PC-9 (cell line): ENCODE data around the gene PATJ. TPM values are rescaled to one million over a fixed set of nuclear protein-coding genes. Genes with fewer than 3 reads are reported as not detected.
"Not testable (repeated sequence)": the region's sequence is repeated elsewhere in the genome, so short reads cannot be mapped to it uniquely, and the experiment has no call there.

Experiments
- BruUV-seq: library from RNA; stranded (reverse); fragments of 400-500 nt; replicated peaks from 2 replicates; lab custom pipeline; 2021; lab: Mats Ljungman, UMichigan
- CTCF ChIA-PET: fragments of 300-600 bp; sonication (Branson Sonifier 250); formaldehyde crosslinking; loops from one replicate; lab custom pipeline; 2022; ENCODE audit warnings: antibody characterized with exemption; lab: Charles Lee
- POLR2A ChIA-PET: fragments of 300-600 bp; sonication (Branson Sonifier 250); formaldehyde crosslinking; loops from one replicate; lab custom pipeline; 2022; ENCODE audit warnings: antibody characterized with exemption; ENCODE audit not compliant: unreplicated experiment; lab: Charles Lee
- DNase-seq, 2 experiments: peaks; one replicate each; pipeline versions ENCODE4 v3.0.0 to v3.0.0-alpha.2; 2015 to 2022; ENCODE audit warnings: mixed read lengths in 1 of 2
- H2AFZ ChIP-seq: fragments of 200-600 bp; sonication (generic); 2 replicates; pipeline ENCODE4 v1.8.1; 2017; ENCODE audit warnings: antibody characterized with exemption
- H3F3A ChIP-seq: fragments of 200-600 bp; sonication (generic); 2 replicates; pipeline ENCODE4 v1.8.1; 2017; ENCODE audit warnings: antibody characterized with exemption, mild to moderate bottlenecking, low read depth; ENCODE audit not compliant: insufficient read depth
- H3K27ac ChIP-seq: fragments of 200-600 bp; sonication (generic); 2 replicates; pipeline ENCODE4 v1.6.1; 2016; ENCODE audit warnings: mixed run types
- H3K27me3 ChIP-seq: fragments of 200-600 bp; sonication (generic); 2 replicates; pipeline ENCODE4 v1.6.1; 2016; ENCODE audit warnings: low read depth, mixed run types; ENCODE audit not compliant: insufficient read depth
- H3K36me3 ChIP-seq: fragments of 200-600 bp; sonication (generic); 2 replicates; pipeline ENCODE4 v1.6.1; 2016; ENCODE audit warnings: low read depth, mixed run types
- H3K4me1 ChIP-seq: fragments of 200-600 bp; sonication (generic); replicated peaks from 2 replicates; pipeline ENCODE4 v1.6.1; 2016; ENCODE audit warnings: mixed run types; ENCODE audit not compliant: insufficient read depth
- H3K4me2 ChIP-seq: fragments of 200-600 bp; sonication (generic); 2 replicates; pipeline ENCODE4 v1.6.1; 2017; ENCODE audit warnings: mixed run types
- H3K4me3 ChIP-seq: fragments of 200-600 bp; sonication (generic); 2 replicates; pipeline ENCODE4 v1.6.1; 2016; ENCODE audit warnings: mixed run types
- H3K79me2 ChIP-seq: fragments of 200-600 bp; sonication (generic); 2 replicates; pipeline ENCODE4 v1.6.1; 2017; ENCODE audit warnings: low read depth, mixed run types
- H3K9me2 ChIP-seq: fragments of 200-600 bp; sonication (generic); 2 replicates; pipeline ENCODE4 v1.8.1; 2017; ENCODE audit warnings: mild to moderate bottlenecking; ENCODE audit not compliant: insufficient read depth
- H3K9me3 ChIP-seq: fragments of 200-600 bp; sonication (generic); 2 replicates; pipeline ENCODE4 v1.8.1; 2016; ENCODE audit warnings: low read depth; ENCODE audit not compliant: insufficient read depth
- H4K20me1 ChIP-seq: fragments of 200-600 bp; sonication (generic); 2 replicates; pipeline ENCODE4 v1.8.1; 2017; ENCODE audit not compliant: insufficient read depth
- EZH2 ChIP-seq: fragments of 200-600 bp; sonication (generic); IDR thresholded peaks from 2 replicates; pipeline ENCODE4 v1.8.0; 2017; ENCODE audit warnings: antibody characterized with exemption, low read depth
- intact Hi-C: fragments of 100-400 bp; cut with micrococcal nuclease; formaldehyde crosslinking; loops from one replicate; pipeline ENCODE4 v1.10.0; 2022; ENCODE audit not compliant: unreplicated experiment
- total RNA-seq: library from RNA; stranded (reverse); gene quantifications from 2 replicates; pipeline ENCODE4 v1.2.3, GENCODE V29; 2021
- TF ChIP-seq, protein P1 (sequence below): fragments of 200-600 bp; sonication (generic); conservative IDR thresholded peaks from 2 replicates; pipeline ENCODE4 v1.6.1; 2017; ENCODE audit warnings: mixed run types, antibody characterized with exemption, mild to moderate bottlenecking, moderate library complexity

PATJ gene
- total RNA-seq, 1 experiment from 2014 or later, result 91.0 TPM

DNA sequence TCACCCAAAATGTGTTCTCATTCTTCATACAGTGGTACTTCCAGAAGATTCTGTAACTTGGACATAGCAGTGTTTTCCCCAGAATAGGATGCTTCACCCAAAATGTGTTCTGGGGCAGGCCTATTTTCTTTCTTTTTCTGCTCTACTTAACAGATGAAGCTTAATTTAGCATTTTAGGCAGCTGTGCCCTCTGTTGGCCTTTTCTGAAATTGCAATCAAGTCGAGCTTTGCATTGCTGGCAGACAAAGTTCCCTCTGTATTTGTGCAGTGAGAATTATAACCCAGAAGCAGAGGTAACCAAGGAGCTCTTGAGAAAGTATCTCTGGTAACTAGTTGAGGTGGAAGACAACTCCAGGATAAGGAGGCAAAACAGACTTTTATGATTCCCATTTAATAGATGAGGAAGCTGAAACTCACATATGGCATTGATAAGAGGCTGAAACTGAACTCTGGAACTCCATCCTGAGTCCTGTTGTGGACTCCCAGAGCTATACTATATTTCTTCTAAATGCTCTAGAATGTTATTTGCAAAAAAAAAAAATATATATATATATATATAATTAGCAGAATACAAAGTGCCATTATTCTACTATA, 402.1 kb downstream of the PATJ start:
- H2AFZ ChIP-seq, result no peak overlapping the region
- peaks cover 7% of the 10 kb centered on the region for H3K36me3 ChIP-seq
- no peak overlapping the region for H3K27ac ChIP-seq
- no peaks in the 10 kb centered on the region for H3K9me2 ChIP-seq
- peak in 1 of 2 experiments; percentile 49 for DNase-seq
- no peaks in the 10 kb centered on the region for H3K9me3 ChIP-seq
- H3K4me2 ChIP-seq, result no peak overlapping the region
- intact Hi-C loops, result loop anchor here (2.0 kb wide), 1 partner anchor 62 kb away; no protein-coding TSS in a partner anchor
- TF ChIP-seq, protein P1, sequence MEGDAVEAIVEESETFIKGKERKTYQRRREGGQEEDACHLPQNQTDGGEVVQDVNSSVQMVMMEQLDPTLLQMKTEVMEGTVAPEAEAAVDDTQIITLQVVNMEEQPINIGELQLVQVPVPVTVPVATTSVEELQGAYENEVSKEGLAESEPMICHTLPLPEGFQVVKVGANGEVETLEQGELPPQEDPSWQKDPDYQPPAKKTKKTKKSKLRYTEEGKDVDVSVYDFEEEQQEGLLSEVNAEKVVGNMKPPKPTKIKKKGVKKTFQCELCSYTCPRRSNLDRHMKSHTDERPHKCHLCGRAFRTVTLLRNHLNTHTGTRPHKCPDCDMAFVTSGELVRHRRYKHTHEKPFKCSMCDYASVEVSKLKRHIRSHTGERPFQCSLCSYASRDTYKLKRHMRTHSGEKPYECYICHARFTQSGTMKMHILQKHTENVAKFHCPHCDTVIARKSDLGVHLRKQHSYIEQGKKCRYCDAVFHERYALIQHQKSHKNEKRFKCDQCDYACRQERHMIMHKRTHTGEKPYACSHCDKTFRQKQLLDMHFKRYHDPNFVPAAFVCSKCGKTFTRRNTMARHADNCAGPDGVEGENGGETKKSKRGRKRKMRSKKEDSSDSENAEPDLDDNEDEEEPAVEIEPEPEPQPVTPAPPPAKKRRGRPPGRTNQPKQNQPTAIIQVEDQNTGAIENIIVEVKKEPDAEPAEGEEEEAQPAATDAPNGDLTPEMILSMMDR, result peak; percentile 82
- TF ChIP-seq EZH2, result no peak
- no peak overlapping the region for H3K4me3 ChIP-seq
- no peaks in the 10 kb centered on the region for H3K79me2 ChIP-seq
- H3K4me1 ChIP-seq, result no peaks in the 10 kb centered on the region
- H3F3A ChIP-seq, result no peaks in the 10 kb centered on the region; the same call in 1 of the 2 replicates
- H4K20me1 ChIP-seq, result no peaks in the 10 kb centered on the region
- H3K27me3 ChIP-seq, result no peaks in the 10 kb centered on the region
- ChIA-PET POLR2A (interaction anchor here (0.6 to 0.7 kb wide), 2 partner anchors 75 to 567 kb away, joined by 3 read pairs; no protein-coding TSS in a partner anchor), CTCF (interaction anchor here (0.5 to 1.2 kb wide), 5 partner anchors 28 to 1466 kb away, joined by 3 to 5 read pairs (median 3); no protein-coding TSS in a partner anchor)
- no TSS peak for BruUV-seq

DNA sequence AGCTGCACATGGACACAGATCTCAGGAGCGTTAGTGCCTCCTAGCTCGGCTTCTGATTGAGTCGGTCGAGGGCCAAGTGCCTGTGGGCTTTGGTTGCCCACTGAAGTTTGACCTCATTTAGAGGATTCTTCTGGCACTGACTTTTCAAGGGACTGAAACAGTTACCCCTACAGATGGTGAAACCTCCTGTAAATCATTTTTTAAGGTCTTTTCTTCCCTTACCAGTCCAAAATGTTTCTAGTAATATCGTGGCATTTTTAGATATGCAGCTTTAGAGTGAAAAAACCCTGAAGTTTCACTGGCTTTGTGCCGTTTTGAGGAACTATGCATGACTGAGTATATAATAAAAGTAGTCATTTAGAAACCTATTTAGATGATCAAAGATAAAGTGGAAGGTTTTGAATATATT, 417.7 kb downstream of the PATJ start:
- no peaks in the 10 kb centered on the region for H3K9me2 ChIP-seq
- 0 out of 2 replicates have a peak, but pooled peaks cover 8% of the 10 kb centered on the region for H3K36me3 ChIP-seq
- BruUV-seq, result no TSS peak
- H3K27me3 ChIP-seq, result no peaks in the 10 kb centered on the region
- H3K79me2 ChIP-seq, result no peaks in the 10 kb centered on the region
- no peak overlapping the region for H3K4me2 ChIP-seq
- ChIA-PET CTCF (no interaction called here), POLR2A (no interaction called here)
- intact Hi-C loops, result no loop called here
- no peak overlapping the region for H3K4me3 ChIP-seq
- H3K9me3 ChIP-seq, result no peaks in the 10 kb centered on the region
- H2AFZ ChIP-seq, result no peak overlapping the region
- no peak for DNase-seq
- no peaks in the 10 kb centered on the region for H3F3A ChIP-seq
- H3K4me1 ChIP-seq, result no peaks in the 10 kb centered on the region
- no peak overlapping the region for H3K27ac ChIP-seq
- TF ChIP-seq EZH2, result no peak
- TF ChIP-seq, protein P1, result no peak
- no peaks in the 10 kb centered on the region; the same call in 1 of the 2 replicates for H4K20me1 ChIP-seq

DNA sequence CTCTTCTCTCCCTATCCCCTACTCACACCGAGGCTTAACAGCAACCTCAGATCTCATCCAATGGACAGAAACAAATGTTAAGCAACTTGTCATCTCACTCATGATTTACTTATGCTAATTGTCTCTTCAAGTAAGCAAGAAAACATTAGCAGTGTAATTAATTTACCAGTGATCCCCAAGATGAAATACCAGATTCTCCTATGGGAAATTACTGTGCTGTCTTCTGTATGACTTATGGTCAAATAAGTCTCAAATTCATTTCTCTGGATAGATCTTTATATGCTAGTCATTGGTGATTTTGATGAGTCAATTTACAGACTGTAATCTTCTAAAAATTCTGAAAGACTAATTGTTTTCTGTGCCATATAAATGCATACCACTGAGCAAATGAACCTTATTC, 419.4 kb downstream of the PATJ start:
- CTCF ChIA-PET, result no interaction called here
- BruUV-seq, result no TSS peak
- Histone ChIP-seq H3K4me3 (no peak overlapping the region), H3K27ac (no peak overlapping the region), H3K79me2 (no peaks in the 10 kb centered on the region), H3K27me3 (no peaks in the 10 kb centered on the region), H3K4me2 (no peak overlapping the region), H2AFZ (no peak overlapping the region), H4K20me1 (no peaks in the 10 kb centered on the region; the same call in 1 of the 2 replicates), H3K4me1 (no peaks in the 10 kb centered on the region), H3K9me3 (no peaks in the 10 kb centered on the region), H3K9me2 (no peaks in the 10 kb centered on the region), H3F3A (peaks cover 6% of the 10 kb centered on the region; the same call in 1 of the 2 replicates), H3K36me3 (0 out of 2 replicates have a peak, but pooled peaks cover 8% of the 10 kb centered on the region)
- intact Hi-C loops, result no loop called here
- POLR2A ChIA-PET, result no interaction called here
- no peak for TF ChIP-seq EZH2
- TF ChIP-seq, protein P1, result no peak
- no peak for DNase-seq

DNA sequence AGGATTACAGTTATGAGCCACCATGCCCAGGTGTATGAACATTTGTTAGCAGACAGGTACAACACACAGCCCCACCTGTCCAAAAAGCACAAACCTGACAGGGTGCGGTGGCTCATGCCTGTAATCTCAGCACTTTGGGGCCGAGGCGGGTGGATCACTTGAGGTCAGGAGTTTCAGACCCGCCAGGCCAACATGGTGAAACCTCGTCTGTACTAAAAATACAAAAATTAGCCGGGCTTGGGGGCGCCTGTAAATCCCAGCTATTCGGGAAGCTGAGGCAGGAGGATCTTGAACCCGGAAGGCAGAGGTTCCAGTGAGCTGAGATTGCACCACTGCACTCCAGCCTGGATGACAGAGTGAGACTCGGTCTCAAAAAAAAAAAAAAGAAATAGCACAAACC, 428.1 kb downstream of the PATJ start:
- DNase-seq, H4K20me1 ChIP-seq, intact Hi-C loops, CTCF ChIA-PET, H3K9me2 ChIP-seq, H3K79me2 ChIP-seq, H3F3A ChIP-seq, H3K27me3 ChIP-seq, H3K27ac ChIP-seq, H3K36me3 ChIP-seq, BruUV-seq, H3K4me1 ChIP-seq, H3K4me2 ChIP-seq, H2AFZ ChIP-seq, H3K4me3 ChIP-seq, H3K9me3 ChIP-seq: not testable (repeated sequence)
- POLR2A ChIA-PET, result interaction anchor here (0.6 kb wide), 1 partner anchor 1889 kb away, joined by 12 read pairs; no protein-coding TSS in a partner anchor
